HK-2 (cell line): ENCODE data around the gene LDLRAP1.
"Not testable (repeated sequence)": the region's sequence is repeated elsewhere in the genome, so short reads cannot be mapped to it uniquely, and the experiment has no call there.

Experiments used
- DNase-seq: peaks from one replicate; pipeline ENCODE4 v3.0.0-alpha.2; 2018; ENCODE audit not compliant: unreplicated experiment

LDLRAP1 gene

GRCh38 chr1:25543425-25544242 lies at the start of gene LDLRAP1:
Gene LDLRAP1, plus strand, starts transcription at chr1:25543606. Its CDS starts 93 bp downstream, at chr1:25543699.
- DNase-seq: peak; percentile 72

GRCh38 chr1:25494952-25495351 lies 48.5 kb upstream of the LDLRAP1 start:
- no peak for DNase-seq

- no peak for DNase-seq
Measured at GRCh38 chr1:25500694-25501093, 42.7 kb upstream of the LDLRAP1 start.

- no peak for DNase-seq
Measured at GRCh38 chr1:25501235-25502058, 42.0 kb upstream of the LDLRAP1 start.

GRCh38 chr1:25502957-25503356 lies 40.4 kb upstream of the LDLRAP1 start:
- DNase-seq: no peak

GRCh38 chr1:25503551-25504426 lies 39.6 kb upstream of the LDLRAP1 start:
- peak; percentile 47 for DNase-seq

GRCh38 chr1:25504706-25505595 lies 38.5 kb upstream of the LDLRAP1 start:
- DNase-seq: no peak

- no peak for DNase-seq
Measured at GRCh38 chr1:25505656-25506385, 37.6 kb upstream of the LDLRAP1 start.

GRCh38 chr1:25506566-25507463 lies 36.6 kb upstream of the LDLRAP1 start:
- DNase-seq: not testable (repeated sequence)

- DNase-seq: no peak
Measured at GRCh38 chr1:25513666-25514065, 29.7 kb upstream of the LDLRAP1 start.

GRCh38 chr1:25515033-25515432 lies 28.4 kb upstream of the LDLRAP1 start:
- DNase-seq: no peak

- DNase-seq: no peak
Measured at GRCh38 chr1:25516686-25517085, 26.7 kb upstream of the LDLRAP1 start.

GRCh38 chr1:25517476-25518394 lies 25.7 kb upstream of the LDLRAP1 start:
- DNase-seq: no peak

GRCh38 chr1:25519624-25520023 lies 23.8 kb upstream of the LDLRAP1 start:
- peak; percentile 42 for DNase-seq

GRCh38 chr1:25520446-25521061 lies 22.9 kb upstream of the LDLRAP1 start:
- DNase-seq: peak; percentile 38

- DNase-seq: no peak
Measured at GRCh38 chr1:25522031-25522655, 21.3 kb upstream of the LDLRAP1 start.

GRCh38 chr1:25523542-25523941 lies 19.9 kb upstream of the LDLRAP1 start:
- no peak for DNase-seq
